RWPE1 (cell line): ENCODE measurements around the gene SLC1A1.

Experiments
- CTCF ChIA-PET: fragments of 350-600 bp; sonication (Branson Sonifier 250); formaldehyde crosslinking; extraction: SDS; loops from one replicate; lab custom pipeline; 2021; lab: Yijun Ruan, JAX
- POLR2A ChIA-PET: fragments of 400-600 bp; formaldehyde crosslinking; extraction: SDS; loops from one replicate; lab custom pipeline; 2020; ENCODE audit warnings: antibody characterized with exemption; ENCODE audit not compliant: low non-redundant PET; lab: Yijun Ruan, JAX
- DNase-seq: peaks from one replicate; pipeline ENCODE4 v3.0.0; 2012; ENCODE audit warnings: low spot score
- H3K27ac ChIP-seq: fragments of 450-650 bp; 2 replicates; pipeline ENCODE4 v1.5.1; 2017
- CTCF ChIP-seq: fragments of 450-650 bp; conservative IDR thresholded peaks from 2 replicates; pipeline ENCODE4 v1.5.1; 2017; ENCODE audit warnings: low read depth, mild to moderate bottlenecking

Gene SLC1A1

GRCh38 chr9:4622016-4622415 is 131.7 kb downstream of the SLC1A1 start:
- CTCF ChIA-PET, result no interaction called here
- POLR2A ChIA-PET, result no interaction called here
- no peak for DNase-seq
- no peak overlapping the region for H3K27ac ChIP-seq
- no peak for TF ChIP-seq CTCF

- ChIA-PET CTCF (no interaction called here), POLR2A (no interaction called here)
- TF ChIP-seq CTCF, result no peak
- DNase-seq, result no peak
- no peak overlapping the region for H3K27ac ChIP-seq
Observed at GRCh38 chr9:4630836-4631235, 140.6 kb downstream of the SLC1A1 start.
